CD4-positive, alpha-beta T cell treated with Interleukin-21 for 1 hour (primary cell): ENCODE data around the gene TRPM6.

Experiments
- DNase-seq: peaks from one replicate; pipeline ENCODE4 v3.0.0-alpha.2; 2020

Gene TRPM6

DNA sequence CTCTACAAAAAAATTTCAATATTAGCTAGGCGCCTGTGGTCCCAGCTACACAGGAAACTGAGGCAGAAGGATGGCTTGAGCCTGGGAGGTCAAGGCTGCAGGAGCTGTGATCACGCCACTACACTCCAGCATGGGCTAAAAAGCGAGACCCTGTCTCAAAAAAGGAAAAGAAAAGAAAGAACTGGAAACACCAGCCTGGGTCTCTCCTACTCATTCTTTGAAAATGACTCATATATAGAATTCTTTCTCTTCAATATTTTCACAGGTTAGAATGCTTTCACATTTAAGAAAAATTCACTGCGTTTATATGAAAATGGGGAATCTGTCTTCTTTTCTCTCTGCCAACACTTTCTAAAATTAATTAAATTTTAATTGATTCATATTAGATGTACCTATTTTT lies 115.6 kb downstream of the TRPM6 start:
- no peak for DNase-seq

DNA sequence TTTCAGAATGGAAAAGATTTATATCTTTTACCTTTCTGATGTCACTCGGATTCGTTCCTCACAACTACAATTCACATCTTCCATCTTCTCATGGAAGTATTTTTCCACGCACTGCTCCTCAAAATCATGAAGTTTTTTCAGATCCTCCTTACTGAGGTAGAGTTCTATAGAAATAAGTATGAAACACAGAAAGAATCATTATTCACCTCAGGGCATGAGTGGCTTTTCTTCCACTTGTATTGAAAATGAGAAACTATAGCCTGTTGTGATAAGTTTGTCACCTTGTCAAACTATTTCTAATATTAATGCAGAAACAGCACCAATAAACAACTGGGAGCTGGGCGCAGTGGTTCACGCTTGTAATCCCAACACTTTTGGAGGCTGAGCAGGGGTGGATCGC lies 116.0 kb downstream of the TRPM6 start:
- no peak for DNase-seq

DNA sequence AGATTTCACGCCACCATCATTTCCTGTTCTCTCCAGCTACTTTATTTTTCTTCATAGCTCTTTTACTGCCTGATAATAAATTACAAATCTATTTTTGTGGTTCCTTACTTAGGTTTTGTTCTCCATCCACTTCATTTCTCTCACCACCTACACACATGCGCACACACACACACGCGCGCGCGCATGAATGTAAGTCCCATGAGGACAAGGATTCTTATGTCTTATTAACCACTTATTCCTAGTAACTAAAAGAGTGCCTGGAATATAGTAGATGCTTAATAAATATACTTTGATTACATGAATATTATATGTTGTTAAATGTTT lies 116.5 kb downstream of the TRPM6 start:
- no peak for DNase-seq

DNA sequence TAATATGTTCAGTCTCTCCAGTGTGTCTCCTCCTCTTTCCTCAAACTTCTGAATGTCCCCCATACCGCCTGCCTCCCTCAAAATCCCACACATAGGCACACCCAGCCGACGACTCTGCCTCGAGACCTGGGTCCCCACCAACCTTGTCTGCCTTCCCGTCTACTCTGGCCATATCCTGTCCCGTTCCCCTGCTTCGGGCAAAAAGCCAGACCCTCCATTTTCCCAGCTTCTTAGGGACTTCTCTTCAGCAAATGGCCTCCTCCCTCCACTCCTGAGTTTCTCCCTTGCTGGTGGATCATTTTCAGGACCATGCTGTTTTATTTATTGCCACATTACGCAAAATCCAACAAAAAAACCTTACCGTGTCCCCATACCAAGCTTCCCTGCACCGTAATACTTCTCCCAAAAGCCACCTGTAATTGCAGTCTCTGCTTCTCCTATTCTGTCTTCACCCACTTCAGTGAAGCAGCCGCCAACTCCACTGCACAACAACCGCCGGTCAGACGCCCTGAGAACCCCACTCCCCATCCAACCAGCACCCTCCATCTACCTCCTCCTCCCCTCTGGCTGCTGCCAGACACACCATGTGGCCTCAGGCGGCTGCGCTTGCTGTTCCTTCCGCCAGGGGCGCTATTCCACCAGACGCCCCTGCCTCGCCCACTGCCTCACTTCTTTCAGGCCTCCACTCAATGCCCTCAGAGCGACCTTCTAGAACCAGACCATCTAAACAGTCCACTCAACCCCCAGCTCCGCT lies 117.0 kb downstream of the TRPM6 start:
- peak; percentile 36 for DNase-seq

DNA sequence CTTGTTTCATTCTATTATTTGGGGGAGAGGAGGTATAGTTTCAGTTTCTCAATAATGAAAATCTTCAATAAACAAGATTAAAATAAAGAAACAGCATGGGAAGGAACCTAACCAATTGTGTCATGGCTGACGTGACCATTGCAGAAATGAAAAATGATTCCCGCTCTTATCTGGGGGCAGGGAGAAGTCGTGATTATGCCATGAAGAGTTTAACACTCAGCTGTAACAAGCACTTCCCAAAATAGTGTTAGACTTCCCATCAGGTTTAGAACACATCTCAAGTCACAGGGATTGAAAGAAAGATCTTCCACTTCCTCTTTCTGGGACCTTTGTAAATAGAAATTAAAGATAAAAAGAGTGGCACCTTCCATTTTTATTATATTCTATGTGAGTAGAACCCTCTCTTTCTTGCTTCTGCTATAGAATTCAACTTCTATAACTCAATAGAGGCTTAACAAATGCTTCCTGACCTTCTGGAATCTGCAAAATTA lies 122.2 kb downstream of the TRPM6 start:
- no peak for DNase-seq

GRCh38 chr9:74762950-74763349 lies 124.8 kb downstream of the TRPM6 start:
- no peak for DNase-seq

GRCh38 chr9:74760031-74760700 lies 127.6 kb downstream of the TRPM6 start:
- DNase-seq = no peak

DNA sequence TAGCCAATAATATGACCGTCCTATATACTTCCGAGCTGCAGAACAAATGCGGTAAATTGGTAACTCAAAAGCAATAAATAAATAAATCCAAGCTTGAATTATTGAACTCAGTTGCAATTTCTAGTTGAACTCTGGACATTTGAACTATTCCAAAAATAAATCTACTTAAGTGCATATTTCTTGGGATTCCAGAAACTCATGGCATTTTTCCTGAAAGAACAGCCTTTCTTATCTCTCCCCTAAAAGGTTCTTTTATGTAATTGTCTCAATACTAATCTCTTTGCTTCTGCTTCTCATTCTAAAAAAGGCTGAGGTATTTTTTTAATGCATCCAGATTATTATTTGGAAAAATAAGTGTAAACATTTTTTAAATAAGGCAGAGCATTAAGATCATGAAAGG lies 131.7 kb downstream of the TRPM6 start:
- DNase-seq = no peak

- DNase-seq = no peak
Measured at GRCh38 chr9:74755355-74755754, 132.4 kb downstream of the TRPM6 start.

DNA sequence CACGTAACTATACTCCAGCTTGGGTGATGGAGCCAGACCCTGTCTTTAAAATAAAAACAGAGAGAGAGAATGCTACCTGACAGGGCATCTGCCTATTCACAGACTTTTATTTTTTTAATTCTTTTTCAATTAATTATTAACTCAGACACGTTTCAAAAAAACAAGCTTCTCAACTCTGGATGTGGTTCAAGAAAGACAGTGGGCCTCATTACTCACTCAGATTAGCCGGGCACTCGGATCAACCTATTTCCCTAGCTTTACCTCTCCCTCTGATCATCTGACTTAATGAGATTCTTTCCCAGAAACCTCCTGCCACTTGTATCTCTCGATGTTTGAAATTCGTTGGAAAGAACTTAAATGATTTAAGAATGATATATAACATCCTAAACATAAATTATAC lies 134.1 kb downstream of the TRPM6 start:
- DNase-seq = no peak

- DNase-seq = no peak
Measured at GRCh38 chr9:74748966-74749365, 138.8 kb downstream of the TRPM6 start.

GRCh38 chr9:74742792-74743730 lies 144.7 kb downstream of the TRPM6 start:
- DNase-seq = no peak

DNA sequence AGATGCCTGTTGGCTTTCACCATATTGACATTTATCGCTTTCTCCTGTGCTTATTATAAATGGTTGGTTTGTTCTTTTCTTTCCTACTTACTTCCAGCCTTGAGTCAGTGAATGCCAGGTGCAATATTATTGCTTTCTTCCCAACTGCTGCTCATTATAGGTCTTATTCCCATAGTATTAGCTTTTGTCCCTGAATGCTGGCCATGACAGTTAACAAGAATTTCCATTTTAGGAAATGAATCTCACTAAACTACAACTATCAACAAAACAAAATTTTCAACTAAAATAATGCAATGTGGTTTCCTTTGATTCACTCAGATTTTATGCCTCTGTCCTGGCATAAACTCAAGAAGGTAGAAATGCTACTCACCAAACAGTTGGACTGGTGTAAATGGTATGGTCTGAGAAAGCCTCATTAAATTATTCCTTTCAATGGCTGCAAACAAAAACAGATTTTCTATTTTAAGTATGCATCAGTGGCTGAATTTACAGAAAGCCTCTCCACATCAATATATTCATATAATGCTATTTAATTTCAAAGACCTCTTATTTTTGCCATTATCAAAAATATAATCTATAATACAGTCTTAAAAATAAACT lies 145.4 kb downstream of the TRPM6 start:
- no peak for DNase-seq

- no peak for DNase-seq
Measured at GRCh38 chr9:74736646-74737045, 151.1 kb downstream of the TRPM6 start.

DNA sequence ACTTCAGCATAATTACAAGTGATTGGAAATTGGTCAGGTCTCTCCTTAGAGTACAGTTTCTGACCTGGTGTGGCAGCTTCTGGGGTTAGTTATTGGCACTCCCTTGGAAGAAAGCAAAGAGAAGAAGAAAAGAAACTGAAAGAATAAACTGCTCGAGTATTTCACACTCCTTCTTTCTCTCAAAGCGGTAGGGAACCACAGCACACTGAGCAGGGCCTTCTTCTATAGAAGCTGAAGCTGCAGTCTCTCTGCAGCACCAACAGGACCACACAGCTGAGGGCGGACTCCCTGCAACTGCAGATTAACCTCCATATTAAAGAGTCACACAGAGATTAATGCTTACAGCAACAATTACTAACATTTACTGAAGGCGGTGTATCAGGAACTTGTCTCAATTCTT lies 152.0 kb downstream of the TRPM6 start:
- DNase-seq = no peak

DNA sequence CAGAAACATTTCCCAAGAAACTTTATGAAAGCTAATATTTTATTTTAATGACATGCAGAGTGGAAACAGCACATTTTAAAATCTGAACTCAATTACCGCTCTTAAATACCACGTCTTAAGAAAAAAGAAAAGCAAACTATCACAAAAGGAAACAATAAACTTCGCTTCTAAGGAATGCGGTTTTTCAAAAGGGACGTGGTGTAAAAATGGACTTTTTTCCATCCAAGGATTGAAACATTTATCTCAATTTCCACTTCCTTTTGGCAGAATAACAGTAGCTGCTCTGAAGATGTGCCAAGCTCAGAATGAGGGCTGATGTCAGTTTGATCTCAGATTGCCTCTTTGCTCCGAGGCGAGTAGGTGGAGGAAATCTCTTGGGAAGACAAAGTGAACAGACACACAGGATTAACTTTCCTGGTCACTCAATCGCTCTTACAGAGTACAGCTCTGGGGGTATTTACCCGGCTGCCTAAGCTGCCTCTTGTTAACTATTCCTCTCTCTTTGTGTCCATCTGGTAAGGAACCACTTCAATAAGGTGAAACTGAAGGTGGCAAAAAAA lies 158.5 kb downstream of the TRPM6 start:
- no peak for DNase-seq

GRCh38 chr9:74728176-74728575 lies 159.5 kb downstream of the TRPM6 start:
- no peak for DNase-seq

- DNase-seq = no peak
Measured at GRCh38 chr9:74726581-74726980, 161.1 kb downstream of the TRPM6 start.

- DNase-seq = no peak
Measured at GRCh38 chr9:74724317-74724716, 163.4 kb downstream of the TRPM6 start.

GRCh38 chr9:74721696-74722660 lies 165.7 kb downstream of the TRPM6 start:
- DNase-seq = no peak

DNA sequence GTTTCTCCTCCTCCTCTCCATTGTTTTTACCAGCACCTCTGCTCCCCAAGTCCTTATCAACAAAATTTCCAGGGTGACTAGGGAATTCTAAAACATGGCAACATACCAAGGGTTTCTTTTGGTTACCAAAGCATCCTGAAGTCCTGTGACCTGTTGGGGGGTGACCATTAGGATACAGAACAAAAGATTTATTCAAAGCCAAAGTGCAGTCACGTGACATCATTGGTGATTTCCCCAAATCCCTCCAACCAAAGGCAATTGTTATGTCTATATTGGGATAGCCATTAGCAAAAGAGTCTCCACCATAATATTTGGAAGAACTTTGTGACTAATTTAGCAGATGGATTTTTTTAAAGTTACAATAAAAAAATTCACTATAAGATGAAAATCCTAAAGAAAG lies 168.4 kb downstream of the TRPM6 start:
- no peak for DNase-seq

DNA sequence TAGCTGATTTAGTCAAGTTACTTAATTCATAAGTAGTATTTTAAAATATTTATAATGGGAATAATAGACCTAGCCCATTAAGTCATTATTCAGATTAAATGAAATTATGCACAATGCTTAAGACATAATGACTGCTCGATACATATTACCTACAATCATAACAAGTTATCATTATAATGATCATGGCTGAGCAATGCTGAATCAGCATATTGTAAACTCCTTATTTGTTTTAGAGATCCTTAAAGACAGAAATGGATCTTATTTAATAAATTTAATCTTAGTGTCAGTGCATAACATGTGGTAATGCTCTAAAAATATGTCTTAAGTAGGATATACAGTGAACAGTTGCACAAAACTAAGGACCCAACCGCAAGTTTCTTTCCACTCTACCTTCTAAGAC lies 169.0 kb downstream of the TRPM6 start:
- DNase-seq = no peak
